Fibroblast of pulmonary artery (primary cell): ENCODE measurements around the gene KIRREL1.

ENCODE experiments used
- DNase-seq: peaks from one replicate; pipeline ENCODE4 v3.0.0-alpha.2; 2010; ENCODE audit warnings: low read depth
- H3K4me3 ChIP-seq: replicated peaks from 2 replicates; pipeline ENCODE4 v1.5.1; 2011; ENCODE audit warnings: low read depth, mild to moderate bottlenecking, control low read depth, low read length, moderate library complexity
- CTCF ChIP-seq: IDR thresholded peaks from 2 replicates; pipeline ENCODE4 v1.5.1; 2011; ENCODE audit warnings: mild to moderate bottlenecking, control low read depth, low read length, inconsistent platforms; ENCODE audit errors: missing control alignments

KIRREL1 gene

GRCh38 chr1:158048371-158049067 lies 55.1 kb downstream of the KIRREL1 start:
- no peak overlapping the region for H3K4me3 ChIP-seq
- no peak for TF ChIP-seq CTCF
- DNase-seq = no peak

- peak; percentile 49 for DNase-seq
- TF ChIP-seq CTCF = no peak
- H3K4me3 ChIP-seq = no peak overlapping the region
Observed at GRCh38 chr1:158049853-158050252, 56.4 kb downstream of the KIRREL1 start.

- no peak overlapping the region for H3K4me3 ChIP-seq
- DNase-seq = no peak
- no peak for TF ChIP-seq CTCF
Observed at GRCh38 chr1:158053276-158053675, 59.8 kb downstream of the KIRREL1 start.

GRCh38 chr1:158054721-158055120 lies 61.3 kb downstream of the KIRREL1 start:
- DNase-seq = no peak
- TF ChIP-seq CTCF = no peak
- no peak overlapping the region for H3K4me3 ChIP-seq

GRCh38 chr1:158055854-158056253 lies 62.4 kb downstream of the KIRREL1 start:
- no peak overlapping the region for H3K4me3 ChIP-seq
- TF ChIP-seq CTCF = no peak
- no peak for DNase-seq

GRCh38 chr1:158056498-158056897 lies 63.1 kb downstream of the KIRREL1 start:
- TF ChIP-seq CTCF = no peak
- H3K4me3 ChIP-seq = no peak overlapping the region
- DNase-seq = no peak
